Measurements from ENCODE around the gene EXOC6B.

The EXOC6B gene

DNA sequence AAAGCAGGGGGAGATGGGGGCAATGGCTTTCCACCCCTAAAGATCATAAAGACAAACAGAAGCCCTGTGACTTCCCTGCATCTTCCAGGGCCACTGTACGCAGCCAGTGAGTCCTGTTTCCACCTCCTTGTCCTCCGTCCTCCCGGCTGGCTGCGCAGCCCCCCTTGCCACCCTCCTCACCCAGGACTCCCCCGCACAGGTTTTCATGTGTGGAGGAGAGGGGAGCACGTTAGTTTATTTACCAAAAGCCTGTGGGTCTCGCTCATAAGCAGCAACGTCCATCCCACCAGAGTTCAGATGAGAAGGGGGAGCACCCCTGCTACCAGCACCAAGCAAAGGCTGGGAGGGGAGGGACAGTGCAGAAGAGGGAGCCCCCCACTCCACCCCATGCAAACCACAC lies 689.9 kb downstream of the EXOC6B start:
- H3K4me3 ChIP-seq (ENCODE audit: low read length) = no peak overlapping the region
- TF ChIP-seq, protein P1, sequence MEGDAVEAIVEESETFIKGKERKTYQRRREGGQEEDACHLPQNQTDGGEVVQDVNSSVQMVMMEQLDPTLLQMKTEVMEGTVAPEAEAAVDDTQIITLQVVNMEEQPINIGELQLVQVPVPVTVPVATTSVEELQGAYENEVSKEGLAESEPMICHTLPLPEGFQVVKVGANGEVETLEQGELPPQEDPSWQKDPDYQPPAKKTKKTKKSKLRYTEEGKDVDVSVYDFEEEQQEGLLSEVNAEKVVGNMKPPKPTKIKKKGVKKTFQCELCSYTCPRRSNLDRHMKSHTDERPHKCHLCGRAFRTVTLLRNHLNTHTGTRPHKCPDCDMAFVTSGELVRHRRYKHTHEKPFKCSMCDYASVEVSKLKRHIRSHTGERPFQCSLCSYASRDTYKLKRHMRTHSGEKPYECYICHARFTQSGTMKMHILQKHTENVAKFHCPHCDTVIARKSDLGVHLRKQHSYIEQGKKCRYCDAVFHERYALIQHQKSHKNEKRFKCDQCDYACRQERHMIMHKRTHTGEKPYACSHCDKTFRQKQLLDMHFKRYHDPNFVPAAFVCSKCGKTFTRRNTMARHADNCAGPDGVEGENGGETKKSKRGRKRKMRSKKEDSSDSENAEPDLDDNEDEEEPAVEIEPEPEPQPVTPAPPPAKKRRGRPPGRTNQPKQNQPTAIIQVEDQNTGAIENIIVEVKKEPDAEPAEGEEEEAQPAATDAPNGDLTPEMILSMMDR (conservative IDR thresholded peaks at IDR 0.05; ENCODE audit: low read length) = no peak
- DNase-seq (ENCODE audit: low read depth) = no peak

DNA sequence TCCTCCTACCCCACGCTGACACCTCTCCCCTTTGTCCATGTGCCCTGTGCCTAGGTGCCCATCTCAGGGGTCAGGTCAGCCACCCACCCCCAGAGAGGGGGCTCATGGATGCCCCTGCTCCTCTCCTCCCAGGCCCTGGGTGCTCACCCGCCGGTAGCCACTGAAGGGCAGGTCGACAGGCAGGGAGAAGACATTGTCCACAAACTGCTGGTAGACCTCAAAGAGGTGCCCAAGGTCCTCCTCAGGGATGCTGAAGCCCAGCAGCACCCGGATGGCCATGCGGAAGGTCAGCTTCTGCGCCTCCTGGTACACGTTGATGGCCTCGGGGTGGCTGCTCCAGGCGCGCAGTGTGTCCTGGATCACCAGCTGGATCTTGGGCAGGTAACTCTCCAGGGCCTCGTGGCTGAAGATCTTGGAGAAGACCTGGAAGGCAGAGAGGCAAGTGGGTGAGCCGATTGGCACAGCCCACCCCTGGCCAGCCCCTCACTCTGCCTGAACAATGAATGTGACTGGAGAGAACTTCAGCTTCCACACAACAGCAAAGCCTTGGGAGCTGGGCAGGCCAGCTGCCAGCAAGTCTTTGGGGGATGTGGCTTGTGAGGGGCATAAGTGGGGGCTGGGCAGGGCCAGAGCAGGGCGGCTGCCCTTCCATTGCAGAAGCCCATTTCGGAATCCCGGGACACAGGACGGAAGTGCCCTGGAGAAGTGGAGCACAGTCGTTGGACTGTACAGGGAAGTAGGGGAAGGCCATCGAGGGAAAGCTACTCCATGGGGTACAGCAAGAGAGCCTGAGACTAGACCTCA lies 690.6 kb downstream of the EXOC6B start:
- TF ChIP-seq, protein P1 (conservative IDR thresholded peaks at IDR 0.05; ENCODE audit: low read length) = no peak
- H3K4me3 ChIP-seq (ENCODE audit: low read length) = no peak overlapping the region
- DNase-seq (ENCODE audit: low read depth) = no peak

DNA sequence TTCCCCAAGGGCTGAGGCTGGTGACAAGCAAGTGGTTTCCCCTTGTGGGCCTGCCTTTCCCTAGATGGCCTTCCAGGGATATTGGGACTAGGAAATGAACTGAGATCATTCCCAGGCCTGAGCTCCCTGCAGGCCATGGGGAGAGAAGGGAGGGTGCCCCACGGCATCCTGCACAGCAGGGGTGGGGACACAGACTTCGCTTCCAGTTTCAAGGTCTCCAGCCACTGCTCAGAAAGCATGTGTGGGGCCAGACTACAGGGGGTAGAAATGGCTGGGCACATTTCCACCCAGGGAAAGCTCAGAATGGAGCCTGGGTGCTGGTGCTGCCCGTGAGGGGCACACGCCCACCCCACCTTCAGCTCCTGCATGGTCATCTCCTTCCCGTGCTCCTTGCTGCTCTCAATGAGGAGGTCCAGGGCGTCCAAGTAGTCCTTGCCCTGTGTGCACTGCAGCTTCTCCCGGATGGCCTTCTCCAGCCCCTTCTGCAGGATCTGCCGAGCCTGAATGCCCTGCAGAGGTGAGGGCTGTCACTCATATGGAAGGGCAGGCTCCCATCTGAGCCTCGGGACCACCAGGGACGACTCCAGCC lies 691.3 kb downstream of the EXOC6B start:
- TF ChIP-seq, protein P1 (conservative IDR thresholded peaks at IDR 0.05; ENCODE audit: low read length) = no peak
- DNase-seq (ENCODE audit: low read depth) = no peak
- no peak overlapping the region for H3K4me3 ChIP-seq (ENCODE audit: low read length)

DNA sequence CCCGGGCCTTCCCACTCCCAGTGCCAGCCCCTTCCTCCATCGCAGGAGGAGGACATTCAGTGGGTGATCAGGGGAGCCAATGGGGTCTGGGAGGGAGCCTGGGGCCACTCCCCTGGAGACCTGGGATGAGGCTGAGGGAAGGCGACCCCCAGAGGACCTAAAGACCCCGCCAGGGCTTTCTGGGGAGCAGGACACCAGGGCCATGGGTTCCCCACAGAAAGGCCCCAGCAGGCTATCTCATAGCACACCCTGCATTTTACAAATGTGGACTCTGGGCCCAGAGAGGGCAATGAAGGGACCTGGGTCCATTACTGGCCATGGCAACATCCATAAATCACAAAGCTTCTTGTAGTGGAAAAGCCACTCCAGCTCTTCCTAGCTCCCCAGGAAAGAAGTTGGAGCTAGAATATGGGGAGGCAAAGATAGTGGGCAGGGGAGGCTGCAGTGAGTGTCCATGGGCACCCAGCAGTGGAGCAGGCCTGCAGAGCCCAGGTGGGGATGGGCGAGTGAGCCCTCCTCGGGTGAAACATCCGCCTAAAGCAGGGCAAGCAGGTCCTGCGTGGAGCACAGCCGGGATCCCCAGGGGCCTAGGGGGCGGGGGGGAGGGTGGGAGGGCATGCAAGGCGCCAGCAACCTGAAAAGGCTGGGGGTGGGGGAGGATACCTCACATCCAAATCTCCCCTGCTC lies 692.0 kb downstream of the EXOC6B start:
- TF ChIP-seq, protein P1 (conservative IDR thresholded peaks at IDR 0.05; ENCODE audit: low read length) = no peak
- no peak for DNase-seq (ENCODE audit: low read depth)
- no peak overlapping the region for H3K4me3 ChIP-seq (ENCODE audit: low read length)

DNA sequence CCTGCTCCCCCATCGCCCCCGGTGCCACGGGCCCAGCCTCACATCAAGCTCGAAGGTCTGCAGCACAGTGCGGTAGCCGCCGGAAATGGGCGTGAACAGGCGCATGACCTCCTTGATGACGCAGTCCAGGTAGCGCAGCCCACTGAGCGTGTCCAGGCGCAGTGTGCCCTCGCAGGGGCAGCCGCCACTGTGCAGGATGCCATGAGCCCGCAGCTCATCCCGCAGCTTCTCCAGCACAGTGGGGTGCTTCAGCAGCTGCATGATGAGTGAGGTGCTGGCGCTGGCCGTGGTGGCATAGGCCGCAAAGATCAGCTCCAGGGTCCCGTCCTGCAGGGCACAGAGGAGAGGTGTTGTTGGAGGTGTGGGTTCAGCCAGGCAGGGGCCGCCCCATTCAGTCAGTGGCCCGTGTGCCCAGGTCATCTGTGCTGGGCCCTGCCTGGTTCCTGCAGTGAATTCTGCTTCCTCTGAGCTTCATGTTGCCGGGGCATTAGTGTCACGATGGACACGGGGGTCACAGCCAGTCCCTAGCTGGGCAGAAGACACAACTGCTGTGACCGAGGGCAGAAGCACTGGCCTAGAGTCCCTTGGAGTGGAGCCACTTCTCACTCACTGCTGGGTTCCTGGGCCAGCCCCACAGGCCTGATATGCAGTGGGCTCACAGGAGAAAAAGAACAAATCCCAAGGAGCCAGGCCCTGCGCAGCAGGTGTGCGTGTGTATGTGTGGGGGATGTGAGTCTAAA lies 692.7 kb downstream of the EXOC6B start:
- no peak for DNase-seq (ENCODE audit: low read depth)
- H3K4me3 ChIP-seq (ENCODE audit: low read length) = no peak overlapping the region
- TF ChIP-seq, protein P1 (conservative IDR thresholded peaks at IDR 0.05; ENCODE audit: low read length) = no peak

DNA sequence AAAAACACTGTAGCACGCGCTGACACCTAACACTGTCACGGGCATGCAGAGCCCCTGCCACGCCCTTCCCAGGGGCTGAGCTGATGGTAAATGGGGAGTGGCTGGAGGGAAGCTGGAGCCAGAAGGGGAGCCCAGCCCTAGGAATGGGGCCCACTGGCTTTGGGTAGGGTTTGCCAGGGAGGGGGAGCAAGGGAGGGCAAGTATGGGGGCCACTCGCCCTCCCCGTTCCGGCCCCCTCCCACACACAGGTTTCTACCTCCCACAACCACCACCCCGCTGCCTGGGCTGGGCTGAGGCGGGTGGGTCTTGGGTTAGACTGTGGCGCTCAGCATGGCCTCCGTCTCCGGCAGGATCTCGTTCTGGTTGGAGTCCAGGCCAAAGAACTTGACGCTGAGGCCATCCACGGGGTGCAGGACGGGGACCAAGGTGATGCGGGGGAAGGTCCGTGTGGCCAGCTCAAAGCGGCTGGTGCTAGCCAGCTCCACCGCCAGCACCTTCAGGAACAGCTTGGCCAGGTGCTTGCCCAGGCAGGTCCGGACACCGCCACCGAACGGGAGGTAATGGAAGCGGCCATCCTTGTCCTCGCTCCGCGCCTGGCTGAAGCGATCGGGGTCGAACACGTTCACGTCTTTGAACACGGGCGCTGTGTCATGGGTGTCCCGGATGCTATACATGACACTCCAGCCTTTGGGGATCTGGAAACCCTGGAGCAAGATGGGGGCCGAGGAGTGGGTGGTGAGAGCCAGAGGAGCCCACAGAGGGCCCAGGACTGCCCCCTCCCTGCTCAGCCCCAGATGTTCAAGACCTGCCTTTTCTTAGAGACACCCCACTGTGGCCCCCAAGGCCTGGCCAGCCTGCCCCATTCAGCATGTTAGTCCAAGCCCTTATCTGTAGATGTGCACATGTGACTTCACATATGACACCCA lies 693.7 kb downstream of the EXOC6B start:
- DNase-seq (ENCODE audit: low read depth) = no peak
- H3K4me3 ChIP-seq (ENCODE audit: low read length) = no peak overlapping the region
- TF ChIP-seq, protein P1 (conservative IDR thresholded peaks at IDR 0.05; ENCODE audit: low read length) = no peak

All from AG10803 (cell line).